PC-9 (cell line): ENCODE data around the gene MAPT.

ENCODE experiments used
- EZH2 ChIP-seq: fragments of 200-600 bp; sonication (generic); IDR thresholded peaks from 2 replicates; pipeline ENCODE4 v1.8.0; 2017; ENCODE audit warnings: antibody characterized with exemption, low read depth
- TF ChIP-seq, protein P1 (sequence below): fragments of 200-600 bp; sonication (generic); conservative IDR thresholded peaks from 2 replicates; pipeline ENCODE4 v1.6.1; 2017; ENCODE audit warnings: mixed run types, antibody characterized with exemption, mild to moderate bottlenecking, moderate library complexity

- TF ChIP-seq, protein P1, sequence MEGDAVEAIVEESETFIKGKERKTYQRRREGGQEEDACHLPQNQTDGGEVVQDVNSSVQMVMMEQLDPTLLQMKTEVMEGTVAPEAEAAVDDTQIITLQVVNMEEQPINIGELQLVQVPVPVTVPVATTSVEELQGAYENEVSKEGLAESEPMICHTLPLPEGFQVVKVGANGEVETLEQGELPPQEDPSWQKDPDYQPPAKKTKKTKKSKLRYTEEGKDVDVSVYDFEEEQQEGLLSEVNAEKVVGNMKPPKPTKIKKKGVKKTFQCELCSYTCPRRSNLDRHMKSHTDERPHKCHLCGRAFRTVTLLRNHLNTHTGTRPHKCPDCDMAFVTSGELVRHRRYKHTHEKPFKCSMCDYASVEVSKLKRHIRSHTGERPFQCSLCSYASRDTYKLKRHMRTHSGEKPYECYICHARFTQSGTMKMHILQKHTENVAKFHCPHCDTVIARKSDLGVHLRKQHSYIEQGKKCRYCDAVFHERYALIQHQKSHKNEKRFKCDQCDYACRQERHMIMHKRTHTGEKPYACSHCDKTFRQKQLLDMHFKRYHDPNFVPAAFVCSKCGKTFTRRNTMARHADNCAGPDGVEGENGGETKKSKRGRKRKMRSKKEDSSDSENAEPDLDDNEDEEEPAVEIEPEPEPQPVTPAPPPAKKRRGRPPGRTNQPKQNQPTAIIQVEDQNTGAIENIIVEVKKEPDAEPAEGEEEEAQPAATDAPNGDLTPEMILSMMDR: no peak
- TF ChIP-seq EZH2: no peak
Measured at GRCh38 chr17:46031440-46031839, 137.1 kb downstream of the MAPT start.
